EL (cell line): ENCODE results near the gene CLPTM1L.
"Not testable (repeated sequence)": the region's sequence is repeated elsewhere in the genome, so short reads cannot be mapped to it uniquely, and the experiment has no call there.

Experiments
- DNase-seq: peaks from one replicate; pipeline ENCODE4 v3.0.0-alpha.2; 2016

The CLPTM1L gene

GRCh38 chr5:1380011-1380817, 35.3 kb upstream of the CLPTM1L start:
- no peak for DNase-seq

- DNase-seq, result no peak
Observed at GRCh38 chr5:1378866-1379659, 34.2 kb upstream of the CLPTM1L start.

GRCh38 chr5:1378096-1378495, 33.2 kb upstream of the CLPTM1L start:
- DNase-seq, result no peak

- no peak for DNase-seq
Observed at GRCh38 chr5:1376981-1377380, 32.1 kb upstream of the CLPTM1L start.

- DNase-seq, result no peak
Observed at GRCh38 chr5:1375871-1376810, 31.2 kb upstream of the CLPTM1L start.

- peak; percentile 8 for DNase-seq
Observed at GRCh38 chr5:1374679-1375055, 29.8 kb upstream of the CLPTM1L start.

- no peak for DNase-seq
Observed at GRCh38 chr5:1374030-1374678, 29.3 kb upstream of the CLPTM1L start.

GRCh38 chr5:1371972-1372342, 27.1 kb upstream of the CLPTM1L start:
- not testable (repeated sequence) for DNase-seq

- no peak for DNase-seq
Observed at GRCh38 chr5:1371218-1371971, 26.5 kb upstream of the CLPTM1L start.

GRCh38 chr5:1370006-1370405, 25.1 kb upstream of the CLPTM1L start:
- no peak for DNase-seq

GRCh38 chr5:1368756-1369155, 23.9 kb upstream of the CLPTM1L start:
- DNase-seq, result no peak

- no peak for DNase-seq
Observed at GRCh38 chr5:1368236-1368635, 23.3 kb upstream of the CLPTM1L start.

GRCh38 chr5:1367149-1367548, 22.2 kb upstream of the CLPTM1L start:
- DNase-seq, result no peak

- DNase-seq, result no peak
Observed at GRCh38 chr5:1366514-1366913, 21.6 kb upstream of the CLPTM1L start.

- DNase-seq, result no peak
Observed at GRCh38 chr5:1364211-1364610, 19.3 kb upstream of the CLPTM1L start.

- DNase-seq, result no peak
Observed at GRCh38 chr5:1363581-1363980, 18.7 kb upstream of the CLPTM1L start.

- DNase-seq, result no peak
Observed at GRCh38 chr5:1363160-1363559, 18.3 kb upstream of the CLPTM1L start.

- DNase-seq, result no peak
Observed at GRCh38 chr5:1362242-1363015, 17.5 kb upstream of the CLPTM1L start.

- DNase-seq, result no peak
Observed at GRCh38 chr5:1360861-1361260, 16.0 kb upstream of the CLPTM1L start.

GRCh38 chr5:1360367-1360766, 15.5 kb upstream of the CLPTM1L start:
- not testable (repeated sequence) for DNase-seq

GRCh38 chr5:1359713-1360112, 14.8 kb upstream of the CLPTM1L start:
- no peak for DNase-seq
